Sciatic nerve (tissue), 2 donors: ENCODE measurements around the gene EID2B. TPM values are rescaled to one million over a fixed set of nuclear protein-coding genes. Genes with fewer than 3 reads are reported as not detected.

Experiments used
- ATAC-seq: fragments of 200-7000 bp; cut with Tn5 transposase; one replicate; pipeline ENCODE4 v1.9.1; 2020; ENCODE audit warnings: mild to moderate bottlenecking, moderate library complexity
- DNase-seq: peaks from one replicate; pipeline ENCODE4 v3.0.0-alpha.2; 2020; ENCODE audit warnings: low spot score
- intact Hi-C: fragments of 100-400 bp; cut with DNase I; formaldehyde crosslinking; loops from one replicate; pipeline ENCODE4 v1.14.2; 2022
- total RNA-seq: library from RNA; stranded (reverse); fragmentation: NEBNext Ultra II Directional; extraction: Animal tissue kit (Norgen Biotek cat#: 25700); gene quantifications from one replicate; pipeline ENCODE4 v1.2.1, GENCODE V29; 2021
- donor health status: DM: no; HTN: no; CAD: no.
- donor health status: DM: no; HTN: no; CAD: no.

EID2B gene, protein sequence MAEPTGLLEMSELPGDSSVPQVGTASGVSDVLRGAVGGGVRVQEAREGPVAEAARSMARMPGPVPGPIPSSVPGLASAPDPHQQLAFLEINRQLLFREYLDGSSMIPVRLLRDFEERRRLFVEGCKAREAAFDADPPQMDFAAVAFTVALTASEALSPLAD
- 4.3 TPM for total RNA-seq

DNA sequence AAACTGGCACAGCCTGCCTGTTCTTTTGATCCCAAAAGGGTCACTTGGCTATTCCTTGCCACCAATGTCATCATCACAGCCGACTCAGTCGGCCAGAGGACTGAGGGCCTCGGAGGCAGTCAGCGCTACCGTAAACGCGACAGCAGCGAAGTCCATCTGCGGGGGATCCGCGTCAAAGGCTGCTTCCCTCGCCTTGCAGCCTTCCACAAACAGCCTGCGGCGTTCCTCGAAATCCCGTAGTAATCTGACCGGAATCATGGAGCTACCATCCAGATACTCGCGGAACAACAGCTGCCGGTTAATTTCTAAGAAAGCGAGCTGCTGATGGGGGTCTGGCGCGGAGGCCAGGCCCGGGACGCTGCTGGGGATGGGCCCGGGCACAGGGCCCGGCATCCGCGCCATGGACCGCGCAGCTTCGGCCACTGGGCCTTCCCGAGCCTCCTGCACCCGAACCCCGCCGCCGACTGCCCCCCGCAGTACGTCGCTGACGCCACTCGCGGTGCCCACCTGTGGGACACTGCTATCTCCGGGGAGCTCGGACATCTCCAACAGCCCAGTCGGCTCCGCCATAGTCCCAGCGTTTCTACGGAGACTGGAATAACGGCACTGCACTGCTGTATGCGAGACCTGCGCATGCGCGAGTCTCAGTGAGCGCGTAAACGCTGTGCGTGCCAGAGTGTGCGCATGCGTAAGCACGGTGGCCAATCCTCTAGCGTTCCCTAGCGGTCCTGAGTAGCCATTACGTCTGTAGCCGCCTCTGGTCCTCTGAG lies at the start of gene EID2B:
Gene EID2B, minus strand, starts transcription at position 620 of the 770 bp plus-strand sequence. Its CDS starts 50 bp downstream, at position 570.
- DNase-seq (peak; percentile 97), ATAC-seq (peak; percentile 99)
- intact Hi-C loops: loop anchor here (10.0 kb wide), 2 partner anchors 58 to 312 kb away; partner anchors contain the start of gene FBL

DNA sequence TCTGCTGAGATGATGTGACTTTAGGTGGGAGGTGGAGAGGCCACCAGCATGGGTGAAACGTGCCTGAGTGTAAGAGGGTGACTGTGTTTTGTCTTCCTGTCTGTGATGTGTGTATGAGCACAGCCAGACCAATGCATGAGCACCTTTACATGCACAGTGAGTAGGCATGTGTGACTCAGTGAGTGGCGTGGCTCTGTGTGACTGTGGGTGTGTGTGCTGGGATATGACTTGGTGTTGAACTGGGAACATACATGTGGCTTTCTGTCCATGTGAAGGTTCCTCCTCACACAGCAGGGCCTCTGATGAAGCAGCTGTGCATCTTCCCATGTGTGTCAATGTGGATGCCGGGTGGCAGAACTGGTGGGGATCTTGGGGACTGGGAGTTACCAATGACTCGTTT lies 49.8 kb upstream of the EID2B start:
- intact Hi-C loops: loop anchor here (5.0 kb wide), 1 partner anchor 795 kb away; no protein-coding TSS in a partner anchor
- DNase-seq: no peak
- no peak for ATAC-seq

DNA sequence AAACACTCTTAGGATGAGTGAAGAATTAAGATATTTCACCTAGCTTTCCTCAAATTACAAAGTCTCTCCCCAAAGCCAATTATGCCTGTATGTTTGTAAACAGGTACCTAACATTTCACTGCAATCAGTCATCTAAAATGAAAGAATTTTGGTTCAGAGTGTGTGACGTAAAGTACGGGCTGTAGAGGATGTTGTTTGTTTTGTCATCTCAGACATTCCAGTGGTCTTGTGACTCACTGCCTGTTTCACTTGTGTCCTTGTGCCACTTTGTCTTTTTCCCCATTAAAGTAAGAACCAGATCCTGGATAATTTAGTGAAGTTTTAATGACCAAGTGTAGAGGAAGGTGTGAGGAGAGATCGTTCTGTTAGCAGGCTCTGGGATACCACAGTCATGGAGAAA lies 36.0 kb upstream of the EID2B start:
- intact Hi-C loops: no loop called here
- no peak for ATAC-seq

DNA sequence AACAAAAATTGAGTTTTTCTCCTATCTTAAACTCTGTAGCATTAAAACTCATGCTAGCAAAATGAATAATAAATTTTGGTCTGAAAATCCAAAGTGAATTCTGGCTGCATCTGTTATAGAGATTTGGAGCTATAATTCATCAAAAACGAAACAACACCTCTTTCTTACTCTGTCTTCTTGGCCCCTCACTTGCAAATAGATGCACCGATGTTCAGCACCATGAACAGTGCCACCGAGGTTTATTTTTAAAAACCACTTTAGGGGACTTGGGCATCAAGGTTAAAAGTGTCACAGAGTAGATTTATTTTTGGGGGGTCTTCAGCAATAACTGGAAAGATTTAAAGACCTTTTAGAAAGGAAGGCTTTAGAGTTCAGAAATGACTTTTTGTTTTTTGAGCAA lies 33.4 kb upstream of the EID2B start:
- intact Hi-C loops: no loop called here
- no peak for ATAC-seq
- no peak for DNase-seq

More for the DNA sequence above, 36.0 kb upstream of the EID2B start:
- DNase-seq: no peak

DNA sequence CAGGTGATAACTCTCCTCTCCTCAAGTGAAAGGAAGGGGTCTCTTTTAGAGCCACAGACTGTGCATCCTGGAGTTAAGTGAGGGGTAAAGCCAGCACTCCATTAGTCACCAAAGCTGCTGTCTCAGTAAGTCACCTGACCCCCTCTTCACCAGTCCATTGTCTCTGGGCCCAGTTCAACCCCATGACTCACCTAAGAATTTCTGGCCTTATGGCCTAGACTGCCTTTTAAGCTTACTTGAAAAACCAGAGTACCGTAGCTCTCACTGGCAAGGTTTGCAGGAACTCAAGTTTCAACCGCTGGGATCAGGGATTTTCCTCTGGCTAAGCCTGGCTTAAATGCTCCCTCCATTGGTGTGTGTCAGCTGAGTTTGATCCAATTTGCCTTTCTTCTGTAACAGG lies 30.8 kb upstream of the EID2B start:
- no peak for DNase-seq
- intact Hi-C loops: no loop called here
- ATAC-seq: no peak

DNA sequence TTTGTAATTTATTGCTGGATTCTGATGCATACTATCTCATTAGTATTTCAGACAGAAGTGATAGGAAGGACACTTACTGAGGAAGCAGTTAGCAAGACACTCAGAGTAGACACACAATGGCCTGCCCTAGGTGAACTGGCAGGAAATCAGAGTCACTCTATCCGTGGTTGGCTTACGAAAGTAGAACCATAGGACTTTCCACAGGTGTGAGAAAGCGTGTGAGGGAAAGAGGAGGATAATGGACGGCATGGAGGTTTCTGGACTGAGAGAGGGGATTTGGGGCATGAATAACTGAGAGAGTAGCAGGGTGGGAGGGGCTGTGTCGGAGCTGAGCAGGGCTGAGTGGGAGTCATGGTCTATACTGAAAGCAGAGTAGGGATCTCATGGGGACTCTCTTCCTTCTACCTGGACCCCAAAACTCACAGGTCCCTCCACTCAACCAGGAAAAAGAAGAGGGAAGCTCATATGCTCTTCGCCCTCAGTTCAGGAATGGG lies 26.0 kb upstream of the EID2B start:
- no peak for DNase-seq
- ATAC-seq: no peak
- intact Hi-C loops: no loop called here

DNA sequence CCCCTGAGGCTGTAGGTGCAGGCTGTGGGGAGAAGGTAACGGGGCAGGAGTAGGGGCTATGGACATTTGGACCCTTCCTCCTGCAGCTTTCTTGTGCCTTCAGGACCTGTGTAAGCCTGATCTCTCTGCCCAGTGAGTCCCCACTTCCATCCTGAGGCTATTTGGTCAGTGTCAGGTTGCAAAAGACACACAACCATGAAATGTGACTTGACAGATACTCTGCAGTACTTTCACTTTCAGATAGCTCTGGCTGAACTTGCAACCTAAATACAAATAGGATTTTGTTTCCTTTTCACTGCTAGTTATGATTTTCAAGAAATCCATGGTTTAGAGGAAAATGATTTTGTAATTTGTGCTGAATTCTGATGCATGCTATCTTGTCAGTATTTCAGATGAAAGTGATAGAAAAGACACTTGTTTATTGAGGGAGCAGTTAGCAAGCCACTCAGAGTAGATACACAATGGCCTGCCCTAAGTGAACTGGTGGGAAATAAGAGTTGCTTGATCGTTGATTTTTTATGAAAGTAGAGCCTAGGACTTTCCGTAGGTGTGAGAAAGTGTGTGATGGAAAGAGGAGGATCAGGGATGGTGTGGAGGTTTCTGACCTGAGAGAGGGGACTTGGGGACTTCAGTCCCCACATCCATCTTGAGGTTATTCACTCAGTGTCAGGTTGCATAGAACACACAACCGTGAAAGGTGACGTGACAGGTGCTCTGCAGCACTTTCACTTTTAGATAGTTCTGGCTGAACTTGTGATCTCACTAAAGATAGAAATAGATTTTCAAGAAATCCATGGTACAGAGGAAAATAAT lies 25.4 kb upstream of the EID2B start:
- intact Hi-C loops: no loop called here
- no peak for DNase-seq
- ATAC-seq: no peak

DNA sequence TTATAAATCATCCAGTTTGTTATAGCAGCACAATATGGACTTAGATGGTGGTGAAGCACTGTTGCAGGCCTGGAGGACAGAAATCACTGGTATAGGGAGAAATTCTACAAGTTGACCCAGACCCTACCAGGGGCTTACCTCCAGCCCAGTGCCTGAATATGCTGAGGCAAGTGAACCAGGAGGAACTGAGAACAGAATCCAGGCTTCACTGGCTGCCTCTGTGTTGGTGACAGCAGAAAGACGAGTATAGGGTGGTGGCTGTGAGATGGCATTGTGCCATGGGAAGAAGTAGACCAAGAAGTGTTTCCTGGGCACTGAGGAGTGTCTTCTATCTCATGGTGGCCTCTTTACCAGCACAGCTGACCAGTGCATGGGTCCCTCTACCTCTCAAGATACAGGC lies 23.2 kb upstream of the EID2B start:
- DNase-seq (no peak), ATAC-seq (no peak)
- intact Hi-C loops: no loop called here

DNA sequence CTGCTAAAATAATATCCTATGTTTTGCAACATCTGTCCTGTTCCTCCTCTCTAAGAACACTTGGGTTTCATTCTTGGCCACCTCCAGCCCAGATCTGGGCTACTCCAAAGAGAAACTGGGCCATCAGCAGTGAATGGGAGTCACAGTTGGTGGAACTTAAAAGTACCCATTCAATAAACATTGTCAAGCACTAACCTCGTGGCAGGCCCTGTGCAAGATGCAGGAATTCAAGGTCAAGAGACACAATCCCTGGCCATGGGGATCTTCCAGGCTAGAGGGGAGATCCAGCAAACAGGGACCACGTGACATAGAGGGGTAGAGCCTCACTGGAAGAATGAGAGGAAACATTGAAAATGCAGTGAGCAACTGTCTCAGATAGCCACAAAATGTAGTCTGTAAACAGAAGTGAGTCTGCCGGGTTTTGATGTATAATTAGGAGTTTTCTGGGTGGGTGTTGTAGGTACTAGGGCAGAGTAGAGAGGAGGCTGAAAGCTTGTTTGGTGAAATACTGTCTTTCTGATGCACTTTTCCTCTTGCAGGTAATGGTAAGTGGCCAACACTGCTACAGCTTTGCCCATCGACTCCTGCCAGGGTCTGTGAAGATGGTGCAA lies 22.2 kb upstream of the EID2B start:
- intact Hi-C loops: no loop called here
- DNase-seq: no peak
- ATAC-seq: no peak

DNA sequence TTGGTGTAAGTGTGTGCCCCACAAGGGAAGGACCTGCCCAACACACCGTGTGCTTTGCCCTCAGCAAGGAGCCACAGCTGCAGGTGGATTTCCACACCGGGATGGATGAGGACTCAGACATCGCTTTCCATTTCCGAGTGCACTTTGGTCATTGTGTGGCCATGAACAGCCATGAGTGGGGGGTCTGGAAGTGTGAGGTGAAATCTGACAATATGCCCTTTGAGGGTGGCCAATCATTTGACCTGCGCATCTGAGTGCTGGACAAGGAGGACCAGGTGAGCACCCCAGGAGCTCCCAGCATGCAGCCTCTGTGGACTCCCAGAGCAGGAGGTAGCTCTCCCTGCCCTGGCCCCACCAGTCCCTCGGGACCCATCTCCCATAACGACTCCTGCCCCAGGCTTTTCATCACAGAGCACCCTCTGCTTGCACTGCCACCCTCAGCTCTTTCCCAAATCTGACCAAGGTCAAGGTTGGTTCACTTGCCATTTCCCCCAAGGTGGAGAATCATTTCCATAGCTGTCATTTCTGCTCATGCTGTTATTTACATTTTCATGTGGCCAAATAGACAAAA lies 20.5 kb upstream of the EID2B start:
- ATAC-seq (no peak), DNase-seq (no peak)
- intact Hi-C loops: no loop called here

DNA sequence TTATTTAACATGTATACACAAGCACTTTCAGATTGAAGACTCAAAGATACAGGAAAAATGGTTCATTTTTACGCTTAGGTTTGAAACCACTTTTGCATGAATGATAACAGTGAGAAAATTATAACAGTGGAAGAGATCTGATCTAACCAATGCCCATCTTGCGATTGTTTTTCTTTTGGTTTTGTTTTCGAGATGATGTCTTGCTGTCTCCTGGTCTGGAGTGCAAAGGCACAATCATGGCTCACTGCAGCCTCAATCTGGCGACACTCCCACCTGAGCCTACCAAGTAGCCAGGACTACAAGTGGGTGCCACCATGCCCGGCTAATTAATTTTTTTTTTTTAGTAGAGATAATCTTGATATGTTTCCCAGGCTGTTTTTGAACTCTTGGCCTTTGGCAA lies 17.5 kb upstream of the EID2B start:
- ATAC-seq (no peak), DNase-seq (no peak)
- intact Hi-C loops: no loop called here

DNA sequence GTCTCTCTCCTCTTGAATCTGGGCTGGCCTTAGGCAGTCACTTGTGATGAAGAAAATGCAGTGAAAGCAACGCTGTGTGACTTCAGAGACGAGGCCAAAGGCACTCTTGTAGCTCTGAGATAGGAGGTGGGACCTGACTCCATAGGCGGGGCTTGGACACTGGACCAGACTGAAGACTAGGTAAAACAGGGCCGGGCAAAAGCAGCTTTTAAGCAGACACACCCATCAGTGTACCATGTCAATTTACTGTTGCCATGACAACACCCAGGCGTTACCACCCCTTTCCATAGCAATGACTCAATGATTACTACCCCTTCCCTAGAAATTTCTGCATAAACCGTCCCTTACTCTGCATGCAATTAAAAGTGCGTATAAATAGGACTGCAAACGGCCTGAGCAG lies 13.9 kb upstream of the EID2B start:
- DNase-seq (no peak), ATAC-seq (no peak)
- intact Hi-C loops: no loop called here

DNA sequence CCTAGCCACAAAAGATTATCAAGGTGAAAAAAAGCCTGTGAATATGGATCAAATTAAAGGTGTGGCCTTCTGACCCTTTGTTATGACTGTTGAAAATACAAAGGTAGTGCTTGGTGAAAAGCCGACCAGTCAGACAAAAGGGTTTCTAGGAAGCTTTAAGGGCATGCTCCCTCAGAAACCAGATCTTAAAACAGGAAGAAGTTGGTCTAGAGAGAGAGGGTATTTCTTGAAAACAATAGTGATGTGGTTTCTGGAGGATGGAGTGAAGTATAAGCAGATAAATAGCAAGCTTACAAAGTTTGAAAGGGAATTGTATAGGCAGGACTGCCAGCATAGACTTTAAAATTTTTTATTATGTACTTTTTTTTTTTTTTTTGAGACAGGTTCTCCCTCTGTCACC lies 12.3 kb upstream of the EID2B start:
- DNase-seq (no peak), ATAC-seq (no peak)
- intact Hi-C loops: no loop called here

DNA sequence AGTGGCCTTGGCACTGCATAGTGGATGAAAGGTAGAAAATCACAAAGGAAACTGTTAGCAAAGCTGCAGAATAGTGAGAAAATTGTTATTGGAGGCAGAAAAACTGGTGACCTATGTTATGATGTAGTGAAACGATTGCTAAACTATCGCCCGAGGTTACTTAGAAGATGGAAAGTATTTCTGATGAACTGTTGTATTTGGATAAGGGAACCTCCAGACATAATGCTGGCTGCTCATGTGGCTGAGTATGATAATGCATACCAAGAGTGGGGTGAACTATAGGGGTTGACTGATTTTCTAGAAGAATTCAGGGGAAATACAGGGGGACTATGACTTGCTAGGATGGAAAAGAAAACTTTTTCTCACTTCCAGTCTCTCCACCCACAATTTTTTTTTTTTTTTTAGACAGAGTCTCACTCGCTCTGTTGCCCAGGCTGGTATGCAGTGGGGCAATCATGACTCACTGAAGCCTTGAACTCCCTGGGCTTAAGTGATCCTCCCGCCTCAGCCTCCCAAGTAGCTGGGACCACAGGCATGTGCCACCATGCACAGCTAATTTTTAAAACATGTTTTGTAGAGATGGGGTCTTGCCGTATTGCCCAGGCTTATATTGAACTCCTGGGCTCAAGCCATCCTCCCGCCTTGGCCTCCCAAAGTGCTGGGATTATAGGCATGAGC lies 11.7 kb upstream of the EID2B start:
- intact Hi-C loops: no loop called here
- ATAC-seq: no peak
- no peak for DNase-seq

DNA sequence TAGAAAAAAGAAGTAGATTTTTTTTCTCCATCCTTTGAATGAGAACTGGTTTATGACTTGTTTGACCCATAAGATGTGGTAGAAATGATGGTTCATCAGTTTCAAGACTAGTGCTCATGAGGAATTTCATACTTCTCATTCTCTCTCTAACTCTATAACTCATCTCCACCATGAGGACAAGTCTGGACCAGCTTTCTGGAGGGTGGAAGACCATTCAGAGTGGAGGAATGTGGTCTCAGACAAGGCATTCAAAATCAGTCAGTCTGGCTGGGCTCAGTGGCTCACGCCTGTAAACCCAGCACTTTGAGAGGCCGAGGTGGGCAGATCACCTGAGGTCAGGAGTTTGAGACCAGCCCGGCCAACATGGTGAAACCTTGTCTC lies 10.8 kb upstream of the EID2B start:
- DNase-seq (no peak), ATAC-seq (no peak)
- intact Hi-C loops: no loop called here

DNA sequence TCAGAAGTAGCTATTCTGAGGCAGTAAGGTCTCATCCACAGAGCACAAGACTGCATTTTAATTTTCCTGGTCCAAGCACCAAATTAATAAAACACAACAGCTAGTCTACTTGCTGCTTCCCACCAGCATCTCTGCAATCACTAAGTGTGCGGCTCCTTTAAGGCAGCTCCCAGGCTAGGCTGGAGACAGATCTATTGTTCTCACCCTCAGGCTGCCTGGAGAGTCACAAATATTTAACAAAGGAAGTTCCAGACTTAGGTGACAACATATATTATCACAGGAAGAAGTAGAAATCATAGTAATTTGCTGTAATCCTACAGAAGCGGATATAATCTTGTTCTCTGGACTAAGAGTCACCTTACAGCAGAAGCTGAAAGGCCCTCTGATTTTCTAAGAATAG lies 9.6 kb upstream of the EID2B start:
- intact Hi-C loops: no loop called here
- ATAC-seq (no peak), DNase-seq (no peak)

DNA sequence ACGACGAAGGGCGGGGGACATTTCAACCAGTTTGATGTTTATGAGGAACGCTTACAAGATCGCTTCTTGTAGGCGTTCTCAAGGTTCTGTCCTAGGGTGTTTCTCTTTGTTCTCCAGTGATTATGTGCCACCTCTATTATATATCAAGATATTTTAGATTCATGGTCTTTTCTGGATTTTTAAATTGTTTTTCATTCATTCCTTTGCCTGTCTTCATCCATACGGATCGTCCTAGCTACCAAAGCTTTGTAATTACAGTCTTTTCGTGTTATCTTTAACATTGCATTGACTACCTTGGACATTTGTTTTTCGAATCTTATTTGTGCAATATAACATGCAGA lies 7.7 kb upstream of the EID2B start:
- DNase-seq (no peak), ATAC-seq (no peak)
- intact Hi-C loops: no loop called here

DNA sequence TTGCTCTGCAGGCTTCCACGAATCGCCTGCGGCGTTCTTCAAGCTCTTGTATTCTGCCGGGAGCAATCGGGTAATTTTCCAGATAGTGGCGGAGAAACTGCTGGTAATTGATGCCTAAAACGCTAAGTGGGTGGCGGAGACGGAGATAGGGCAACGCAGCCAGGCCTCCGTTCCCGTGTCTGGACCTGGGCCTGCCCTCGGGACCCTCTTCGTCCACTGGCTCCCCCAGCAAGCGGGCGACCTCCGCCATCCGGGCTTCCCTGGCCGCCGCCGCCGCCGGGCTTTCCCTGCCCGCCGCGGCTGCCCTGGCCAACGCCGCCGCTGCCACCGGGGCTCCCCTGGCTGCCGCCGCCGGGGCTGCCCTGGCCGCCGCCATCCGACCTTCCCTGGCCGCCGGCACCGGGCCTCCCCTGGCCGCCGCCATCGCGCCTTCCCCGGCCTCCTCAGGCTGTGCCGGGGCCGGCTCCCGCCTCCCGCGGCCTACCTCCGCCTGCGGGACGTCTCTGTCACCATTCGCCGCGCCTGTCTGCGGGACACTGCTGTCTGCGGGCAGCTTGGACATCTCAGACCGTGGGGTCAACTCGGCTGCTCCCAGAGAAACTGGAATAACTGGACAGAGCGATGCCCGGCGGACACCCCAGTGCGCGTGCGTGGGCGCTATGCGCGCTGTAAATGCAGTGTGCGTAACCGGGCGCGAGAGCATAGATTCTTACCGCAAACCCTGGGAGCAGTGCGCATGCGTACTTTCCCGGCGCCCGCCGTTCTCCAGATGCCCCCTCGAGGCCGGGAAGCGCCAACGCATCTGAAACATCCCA lies 7.1 kb upstream of the EID2B start, which contains the start of gene EID2:
Gene EID2, minus strand, starts transcription at position 644 of the 815 bp plus-strand sequence. Its CDS starts 82 bp downstream, at position 562.
- ATAC-seq: peak; percentile 99
- DNase-seq: peak; percentile 98
- intact Hi-C loops: loop anchor here (10.0 kb wide), 2 partner anchors 65 to 305 kb away; partner anchors contain the start of gene FBL
